ENCODE measurements around the gene COL4A6.

Gene COL4A6

DNA sequence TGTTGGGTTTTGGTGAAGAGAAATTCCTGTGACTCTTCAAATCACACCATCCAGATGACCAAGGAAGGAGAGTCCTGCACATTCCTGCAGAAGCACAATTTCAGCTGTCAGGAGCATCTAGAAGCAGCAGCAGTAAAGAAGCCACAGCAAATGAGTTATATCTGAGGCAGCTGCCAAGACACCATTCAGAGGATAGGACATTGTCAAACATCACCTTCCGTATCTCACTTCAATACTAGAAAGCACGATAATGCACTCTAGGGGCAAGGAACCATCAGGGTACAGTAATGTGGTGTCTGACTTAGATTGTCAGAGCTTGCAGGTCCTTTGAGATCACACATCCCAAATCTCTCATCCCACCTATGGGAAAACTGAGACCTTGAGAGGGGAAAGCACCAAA, 134.5 kb downstream of the COL4A6 start:
- Histone ChIP-seq H3K36me3 (ENCODE audit: insufficient read depth, low read length) (no peaks in the 10 kb centered on the region), H3K9ac (ENCODE audit: low read length) (no peak overlapping the region), H3K4me1 (ENCODE audit: insufficient read depth, low read length) (no peaks in the 10 kb centered on the region), H3K9me3 (ENCODE audit: low read length) (no peaks in the 10 kb centered on the region), H3K4me3 (ENCODE audit: low read depth in 1 of 2, low read length in 2 of 2) (no peak overlapping the region), H3K27ac (ENCODE audit: low read depth, low read length) (no peak overlapping the region), H3K27me3 (ENCODE audit: control insufficient read depth in 1 of 2, insufficient read depth in 2 of 2, low read length in 2 of 2) (peaks cover 4 to 11% of the 10 kb centered on the region in 2 donors)

DNA sequence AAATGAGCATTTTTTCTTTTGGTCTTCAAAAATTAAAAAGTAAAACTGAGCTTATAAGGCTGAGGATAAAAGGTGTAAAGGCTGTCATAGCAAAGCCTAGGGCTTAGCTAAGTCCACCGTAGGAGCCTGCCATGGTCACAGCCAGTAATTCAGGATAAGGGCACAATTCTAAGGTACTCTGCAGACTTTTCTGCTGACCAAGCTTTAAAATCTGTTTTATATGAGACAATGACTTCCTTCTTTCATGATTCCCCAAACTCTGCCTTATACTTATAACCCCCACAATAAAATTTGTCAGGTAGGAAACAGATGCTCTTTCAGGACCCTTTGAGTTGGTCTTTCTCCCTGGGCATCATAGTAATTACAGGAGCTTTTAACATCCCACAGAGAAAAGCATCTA, 138.5 kb downstream of the COL4A6 start:
- H3K27me3 ChIP-seq (ENCODE audit: control insufficient read depth in 1 of 2, insufficient read depth in 2 of 2, low read length in 2 of 2), result peaks cover 0 to 19% of the 10 kb centered on the region in 2 donors
- H3K4me1 ChIP-seq (ENCODE audit: insufficient read depth, low read length), result no peaks in the 10 kb centered on the region
- no peaks in the 10 kb centered on the region for H3K9me3 ChIP-seq (ENCODE audit: low read length)
- no peak overlapping the region for H3K9ac ChIP-seq (ENCODE audit: low read length)
- H3K4me3 ChIP-seq (ENCODE audit: low read depth in 1 of 2, low read length in 2 of 2), result no peak overlapping the region
- H3K36me3 ChIP-seq (ENCODE audit: insufficient read depth, low read length), result no peaks in the 10 kb centered on the region
- H3K27ac ChIP-seq (ENCODE audit: low read depth, low read length), result no peak overlapping the region

DNA sequence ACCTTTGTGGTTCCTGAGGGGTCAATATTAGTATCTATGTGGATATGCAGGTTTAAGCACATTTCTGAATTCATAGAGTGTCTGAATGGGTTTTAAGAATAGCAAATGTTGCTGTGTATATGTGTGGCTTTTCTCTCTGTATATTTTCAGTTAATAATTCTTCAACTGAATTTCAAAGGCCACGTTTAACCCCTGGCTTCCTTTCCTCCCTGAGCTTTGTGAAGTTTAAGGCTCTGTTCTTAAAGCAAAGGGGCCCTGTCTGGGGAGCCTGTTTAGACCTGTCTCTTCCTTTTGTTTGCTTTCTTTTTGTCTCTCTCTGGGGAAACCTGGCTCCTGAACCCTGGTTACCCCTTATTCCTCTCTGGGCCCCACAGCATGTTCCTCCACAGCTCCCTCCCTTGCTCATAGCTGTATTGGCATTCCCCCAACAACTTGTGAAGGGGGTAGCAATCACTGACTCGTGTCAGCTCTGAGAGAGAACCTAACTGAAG, 139.1 kb downstream of the COL4A6 start:
- H3K27ac ChIP-seq (ENCODE audit: low read depth, low read length), result no peak overlapping the region
- H3K36me3 ChIP-seq (ENCODE audit: insufficient read depth, low read length), result no peaks in the 10 kb centered on the region
- no peaks in the 10 kb centered on the region for H3K4me1 ChIP-seq (ENCODE audit: insufficient read depth, low read length)
- H3K9me3 ChIP-seq (ENCODE audit: low read length), result no peaks in the 10 kb centered on the region
- no peak overlapping the region for H3K4me3 ChIP-seq (ENCODE audit: low read depth in 1 of 2, low read length in 2 of 2)
- H3K9ac ChIP-seq (ENCODE audit: low read length), result no peak overlapping the region
- peaks cover 0 to 16% of the 10 kb centered on the region in 2 donors for H3K27me3 ChIP-seq (ENCODE audit: control insufficient read depth in 1 of 2, insufficient read depth in 2 of 2, low read length in 2 of 2)

DNA sequence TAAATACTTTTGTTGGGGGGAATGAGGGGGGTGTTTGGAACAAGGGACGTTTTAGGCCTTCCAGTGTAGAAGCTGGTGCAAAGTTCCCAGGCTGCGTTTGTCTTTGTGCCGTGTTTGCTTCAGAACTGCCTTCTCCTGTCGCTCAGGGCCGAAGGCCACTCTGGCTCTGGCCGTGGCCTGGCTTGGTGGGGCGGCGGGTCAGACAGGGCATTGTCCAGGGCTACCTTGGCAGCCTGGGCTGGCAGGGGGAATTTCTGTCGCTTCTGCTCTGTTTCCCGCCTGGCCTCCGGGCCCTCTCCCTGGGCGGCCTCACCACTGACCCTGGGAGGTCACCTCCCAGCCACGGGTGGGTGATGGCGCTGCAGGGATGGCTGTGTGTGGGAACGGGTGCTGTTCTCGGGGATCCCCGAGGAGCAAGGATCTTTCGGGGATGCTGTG, 140.0 kb downstream of the COL4A6 start:
- Histone ChIP-seq H3K4me1 (ENCODE audit: insufficient read depth, low read length) (no peaks in the 10 kb centered on the region), H3K36me3 (ENCODE audit: insufficient read depth, low read length) (no peaks in the 10 kb centered on the region), H3K27ac (ENCODE audit: low read depth, low read length) (no peak overlapping the region), H3K9ac (ENCODE audit: low read length) (no peak overlapping the region), H3K9me3 (ENCODE audit: low read length) (no peaks in the 10 kb centered on the region), H3K4me3 (ENCODE audit: low read depth in 1 of 2, low read length in 2 of 2) (no peak overlapping the region), H3K27me3 (ENCODE audit: control insufficient read depth in 1 of 2, insufficient read depth in 2 of 2, low read length in 2 of 2) (peaks cover 3 to 16% of the 10 kb centered on the region in 2 donors)

DNA sequence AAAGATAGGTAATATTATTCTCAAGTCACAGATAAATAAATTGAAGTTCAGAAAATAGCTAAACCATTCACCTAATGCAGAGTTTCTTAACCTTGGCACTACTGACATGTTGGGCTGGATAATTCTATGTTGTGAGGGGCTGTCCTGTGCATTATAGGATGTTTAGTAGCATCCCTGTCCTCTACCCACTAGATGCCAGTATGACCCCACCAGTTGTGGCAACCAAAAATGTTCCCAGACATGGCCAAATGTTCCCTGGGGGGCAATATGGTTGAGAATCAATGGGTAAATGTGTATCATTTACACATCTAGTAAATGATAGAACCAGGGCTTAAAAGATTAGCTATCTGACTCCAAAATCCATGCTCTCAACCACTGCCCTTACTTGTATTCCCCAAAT, 140.9 kb downstream of the COL4A6 start:
- H3K27me3 ChIP-seq (ENCODE audit: control insufficient read depth in 1 of 2, insufficient read depth in 2 of 2, low read length in 2 of 2), result peaks cover 3 to 16% of the 10 kb centered on the region in 2 donors
- H3K4me3 ChIP-seq (ENCODE audit: low read depth in 1 of 2, low read length in 2 of 2), result no peak overlapping the region
- no peaks in the 10 kb centered on the region for H3K4me1 ChIP-seq (ENCODE audit: insufficient read depth, low read length)
- no peaks in the 10 kb centered on the region for H3K9me3 ChIP-seq (ENCODE audit: low read length)
- no peak overlapping the region for H3K9ac ChIP-seq (ENCODE audit: low read length)
- no peaks in the 10 kb centered on the region for H3K36me3 ChIP-seq (ENCODE audit: insufficient read depth, low read length)
- no peak overlapping the region for H3K27ac ChIP-seq (ENCODE audit: low read depth, low read length)

DNA sequence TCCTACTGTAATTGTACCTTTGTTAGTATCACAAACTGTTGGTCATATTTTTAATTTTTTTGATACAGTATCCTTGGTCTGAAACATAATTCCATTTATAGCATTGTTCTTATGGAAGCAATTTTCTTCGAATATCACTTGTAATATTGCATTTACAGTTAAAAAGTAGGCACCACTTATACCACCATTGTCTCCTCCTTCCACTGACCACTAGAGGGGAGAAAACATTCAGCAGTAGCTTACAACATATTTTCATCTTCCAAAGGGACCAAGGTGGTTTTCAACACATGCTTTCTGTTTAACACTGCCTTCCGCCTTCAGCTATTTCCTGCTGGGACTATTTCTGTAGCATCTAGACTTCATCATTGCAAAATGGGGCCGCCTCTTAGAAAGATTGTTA, 146.2 kb downstream of the COL4A6 start:
- H3K9ac ChIP-seq (ENCODE audit: low read length), result no peak overlapping the region
- no peaks in the 10 kb centered on the region for H3K4me1 ChIP-seq (ENCODE audit: insufficient read depth, low read length)
- no peaks in the 10 kb centered on the region for H3K9me3 ChIP-seq (ENCODE audit: low read length)
- no peak overlapping the region for H3K4me3 ChIP-seq (ENCODE audit: low read depth in 1 of 2, low read length in 2 of 2)
- no peaks in the 10 kb centered on the region for H3K36me3 ChIP-seq (ENCODE audit: insufficient read depth, low read length)
- no peak overlapping the region for H3K27ac ChIP-seq (ENCODE audit: low read depth, low read length)
- peaks cover 3 to 8% of the 10 kb centered on the region in 2 donors for H3K27me3 ChIP-seq (ENCODE audit: control insufficient read depth in 1 of 2, insufficient read depth in 2 of 2, low read length in 2 of 2)

DNA sequence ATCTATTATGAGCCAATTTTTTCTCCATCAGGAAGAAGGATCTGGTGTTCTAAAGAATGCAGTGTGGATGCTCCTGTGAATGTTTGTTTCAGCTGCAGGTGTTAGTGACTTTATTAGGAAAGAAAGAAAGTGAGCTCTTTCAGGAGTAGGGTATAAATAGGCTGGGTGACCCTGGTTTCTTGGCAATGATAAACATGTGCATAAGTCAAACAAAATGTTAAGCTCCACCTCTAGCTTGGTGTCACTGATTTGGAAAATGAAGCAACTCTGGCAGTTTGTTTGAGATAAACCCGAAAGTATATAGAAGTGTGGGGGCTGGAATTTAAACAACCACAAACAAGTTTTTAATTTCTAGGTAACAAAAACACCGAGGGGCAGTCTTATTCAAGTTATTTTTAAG, 152.3 kb downstream of the COL4A6 start:
- H3K27ac ChIP-seq (ENCODE audit: low read depth, low read length), result no peak overlapping the region

DNA sequence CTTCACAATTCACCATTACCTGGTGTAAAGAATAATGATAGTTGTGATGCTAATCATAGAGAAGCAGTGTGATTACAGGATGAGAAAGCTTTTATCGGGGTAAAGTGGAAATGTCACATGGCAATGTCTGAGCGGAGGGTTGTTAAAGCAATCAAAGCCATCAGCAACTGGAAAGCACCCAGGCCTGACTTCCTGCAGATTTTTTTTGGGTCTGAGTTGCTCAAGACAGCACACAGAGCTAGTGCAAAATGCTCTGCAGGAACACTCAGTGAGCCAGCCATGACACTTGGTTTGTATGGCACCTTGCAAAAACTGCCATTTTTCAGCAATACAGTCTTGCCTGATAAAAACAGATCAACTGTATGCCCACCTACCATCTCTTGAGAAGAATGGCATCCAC, 152.9 kb downstream of the COL4A6 start:
- Histone ChIP-seq H3K9me3 (ENCODE audit: low read length) (no peaks in the 10 kb centered on the region), H3K36me3 (ENCODE audit: insufficient read depth, low read length) (no peaks in the 10 kb centered on the region), H3K9ac (ENCODE audit: low read length) (no peak overlapping the region), H3K4me1 (ENCODE audit: insufficient read depth, low read length) (no peaks in the 10 kb centered on the region), H3K27ac (ENCODE audit: low read depth, low read length) (no peak overlapping the region), H3K27me3 (ENCODE audit: control insufficient read depth in 1 of 2, insufficient read depth in 2 of 2, low read length in 2 of 2) (peaks cover 3 to 10% of the 10 kb centered on the region in 2 donors), H3K4me3 (ENCODE audit: low read depth in 1 of 2, low read length in 2 of 2) (no peak overlapping the region)

More for the DNA sequence above, 152.3 kb downstream of the COL4A6 start:
- Histone ChIP-seq H3K9me3 (ENCODE audit: low read length) (no peaks in the 10 kb centered on the region), H3K36me3 (ENCODE audit: insufficient read depth, low read length) (no peaks in the 10 kb centered on the region), H3K4me1 (ENCODE audit: insufficient read depth, low read length) (no peaks in the 10 kb centered on the region), H3K27me3 (ENCODE audit: control insufficient read depth in 1 of 2, insufficient read depth in 2 of 2, low read length in 2 of 2) (peaks cover 3 to 10% of the 10 kb centered on the region in 2 donors), H3K4me3 (ENCODE audit: low read depth in 1 of 2, low read length in 2 of 2) (no peak overlapping the region), H3K9ac (ENCODE audit: low read length) (no peak overlapping the region)

DNA sequence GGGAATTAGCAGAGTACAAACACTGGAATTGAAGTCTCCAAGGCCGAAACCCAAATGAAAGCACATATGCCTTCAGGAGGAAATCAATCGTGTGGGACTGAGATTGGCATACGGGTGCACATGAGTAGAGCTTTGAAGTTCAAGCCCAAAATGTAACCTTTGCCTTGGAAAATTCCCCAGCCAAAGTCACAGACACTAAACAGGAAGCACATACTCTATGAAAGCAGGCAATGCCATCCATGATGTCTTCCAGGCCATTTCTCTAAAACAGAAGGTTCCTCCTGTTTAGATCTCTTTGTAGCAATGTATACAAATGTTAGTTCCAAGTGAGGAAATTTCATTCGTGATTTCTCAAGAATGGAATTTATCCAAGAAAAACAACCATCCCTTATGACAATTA, 162.5 kb downstream of the COL4A6 start:
- Histone ChIP-seq H3K9ac (ENCODE audit: low read length) (no peak overlapping the region), H3K27ac (ENCODE audit: low read depth, low read length) (no peak overlapping the region), H3K9me3 (ENCODE audit: low read length) (no peaks in the 10 kb centered on the region), H3K4me3 (ENCODE audit: low read depth in 1 of 2, low read length in 2 of 2) (no peak overlapping the region), H3K4me1 (ENCODE audit: insufficient read depth, low read length) (peaks cover 10% of the 10 kb centered on the region), H3K27me3 (ENCODE audit: control insufficient read depth in 1 of 2, insufficient read depth in 2 of 2, low read length in 2 of 2) (peaks cover 4 to 11% of the 10 kb centered on the region in 2 donors), H3K36me3 (ENCODE audit: insufficient read depth, low read length) (no peaks in the 10 kb centered on the region)

DNA sequence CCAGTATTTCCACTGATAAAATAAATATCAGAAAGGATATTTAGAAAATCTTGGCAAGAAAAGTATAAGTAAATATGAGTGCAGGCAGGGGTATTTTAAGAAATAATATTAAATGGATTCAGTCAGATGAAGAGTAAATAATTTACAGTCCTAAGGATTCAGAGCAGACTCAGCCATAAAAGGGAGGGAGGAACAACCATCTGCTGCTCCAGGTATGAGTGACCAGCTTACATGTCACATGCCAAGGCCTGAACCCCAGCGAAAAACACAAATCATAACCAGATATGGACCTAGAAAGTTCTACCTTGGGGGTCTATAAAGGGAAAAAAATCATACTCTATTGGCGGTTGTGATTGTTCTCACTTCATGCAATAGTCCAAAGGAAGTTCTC, 166.8 kb downstream of the COL4A6 start:
- Histone ChIP-seq H3K9ac (ENCODE audit: low read length) (no peak overlapping the region), H3K27ac (ENCODE audit: low read depth, low read length) (no peak overlapping the region), H3K9me3 (ENCODE audit: low read length) (no peaks in the 10 kb centered on the region), H3K36me3 (ENCODE audit: insufficient read depth, low read length) (no peaks in the 10 kb centered on the region), H3K27me3 (ENCODE audit: control insufficient read depth in 1 of 2, insufficient read depth in 2 of 2, low read length in 2 of 2) (peaks cover 17 to 22% of the 10 kb centered on the region in 2 donors), H3K4me1 (ENCODE audit: insufficient read depth, low read length) (peaks cover 11% of the 10 kb centered on the region), H3K4me3 (ENCODE audit: low read depth in 1 of 2, low read length in 2 of 2) (no peak overlapping the region)

DNA sequence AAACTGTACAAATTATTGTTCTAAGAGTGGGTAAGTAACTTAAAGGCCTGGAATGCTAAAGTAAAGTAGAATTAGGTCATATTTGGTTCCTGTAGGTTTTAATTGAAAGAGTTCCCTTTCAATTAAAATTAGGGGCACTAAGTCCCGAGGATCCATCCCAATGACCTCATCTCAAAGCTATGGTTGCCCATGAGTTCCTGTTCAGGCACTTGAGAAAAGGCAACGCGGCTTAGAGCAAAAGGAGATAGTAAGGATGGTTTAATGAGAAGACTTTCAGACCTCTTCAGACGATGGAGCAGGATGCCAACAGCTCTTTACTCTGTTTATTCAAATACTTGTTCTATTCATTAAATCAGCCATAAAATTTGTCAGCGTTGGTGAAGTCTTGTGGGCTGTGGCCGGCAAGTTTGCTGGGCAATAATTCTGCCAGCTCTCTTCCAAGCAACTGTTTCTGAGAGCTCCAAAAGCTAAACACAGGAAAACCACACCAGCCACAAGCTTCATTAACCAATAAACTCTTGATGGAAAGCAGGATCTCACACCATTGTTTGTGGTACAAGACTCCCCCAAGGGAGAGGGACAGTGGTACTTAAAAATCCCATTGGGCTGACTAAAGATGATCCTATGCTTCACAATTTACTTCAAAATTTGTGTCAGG, 167.4 kb downstream of the COL4A6 start:
- no peak overlapping the region for H3K9ac ChIP-seq (ENCODE audit: low read length)
- peaks cover 11% of the 10 kb centered on the region for H3K4me1 ChIP-seq (ENCODE audit: insufficient read depth, low read length)
- no peak overlapping the region for H3K4me3 ChIP-seq (ENCODE audit: low read depth in 1 of 2, low read length in 2 of 2)
- peaks cover 13 to 22% of the 10 kb centered on the region in 2 donors for H3K27me3 ChIP-seq (ENCODE audit: control insufficient read depth in 1 of 2, insufficient read depth in 2 of 2, low read length in 2 of 2)
- H3K27ac ChIP-seq (ENCODE audit: low read depth, low read length), result no peak overlapping the region
- H3K36me3 ChIP-seq (ENCODE audit: insufficient read depth, low read length), result no peaks in the 10 kb centered on the region
- no peaks in the 10 kb centered on the region for H3K9me3 ChIP-seq (ENCODE audit: low read length)

DNA sequence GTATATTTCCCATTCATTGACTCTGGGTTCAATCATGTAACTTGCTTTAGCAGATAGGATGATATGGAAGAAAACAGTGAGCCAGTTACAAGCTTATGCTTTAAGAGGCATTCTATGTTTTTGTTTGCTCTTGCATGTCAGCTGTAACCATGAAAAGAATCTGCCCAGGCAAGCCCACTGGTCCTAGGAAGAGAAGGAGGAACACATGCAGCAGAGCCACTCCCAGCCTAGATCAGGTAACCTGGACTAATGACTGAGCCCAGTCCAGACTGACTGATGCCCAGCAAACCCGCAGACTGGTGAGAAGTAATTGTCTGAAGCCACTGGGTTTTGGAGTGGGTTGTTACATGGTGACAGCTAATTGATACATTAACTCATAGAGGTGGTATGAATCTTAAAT, 167.9 kb downstream of the COL4A6 start:
- H3K27me3 ChIP-seq (ENCODE audit: control insufficient read depth in 1 of 2, insufficient read depth in 2 of 2, low read length in 2 of 2), result peaks cover 8 to 22% of the 10 kb centered on the region in 2 donors
- no peak overlapping the region for H3K27ac ChIP-seq (ENCODE audit: low read depth, low read length)
- H3K36me3 ChIP-seq (ENCODE audit: insufficient read depth, low read length), result no peaks in the 10 kb centered on the region
- H3K4me3 ChIP-seq (ENCODE audit: low read depth in 1 of 2, low read length in 2 of 2), result no peak overlapping the region
- H3K4me1 ChIP-seq (ENCODE audit: insufficient read depth, low read length), result peaks cover 11% of the 10 kb centered on the region
- H3K9me3 ChIP-seq (ENCODE audit: low read length), result no peaks in the 10 kb centered on the region
- H3K9ac ChIP-seq (ENCODE audit: low read length), result no peak overlapping the region
